Stimulated activated CD4-positive, alpha-beta T cell treated with anti-CD3 and anti-CD28 coated beads, Interleukin-15, amount 100 ng/mL, for 1 hour (primary cell): ENCODE measurements around the gene ZSWIM3.

ENCODE experiments used
- DNase-seq, 2 donors: peaks; one replicate each; pipeline ENCODE4 v3.0.0-alpha.2; 2020; ENCODE audit warnings: low read depth in 1 of 2, low spot score in 1 of 2

The ZSWIM3 gene

GRCh38 chr20:45927071-45927878 lies 69.9 kb downstream of the ZSWIM3 start:
- DNase-seq = no peak
